IMR-90 (cell line): ENCODE results near the gene MUCL3. TPM values are rescaled to one million over a fixed set of nuclear protein-coding genes. Genes with fewer than 3 reads are reported as not detected.

ENCODE experiments used
- ATAC-seq: fragments of 200-7000 bp; cut with Tn5 transposase; 2 replicates; pipeline ENCODE4 v1.9.1; 2020; ENCODE audit warnings: low read depth, mild to moderate bottlenecking, moderate library complexity
- BruUV-seq: library from RNA; stranded (reverse); fragments of 400-500 nt; replicated peaks from 2 replicates; lab custom pipeline; 2021; lab: Mats Ljungman, UMichigan
- CTCF ChIA-PET: fragments of 300-600 bp; formaldehyde crosslinking; extraction: SDS; loops from one replicate; lab custom pipeline; 2021; ENCODE audit warnings: antibody characterized with exemption; lab: Yijun Ruan, JAX
- POLR2A ChIA-PET: fragments of 300-600 bp; sonication (Branson Sonifier 250); formaldehyde crosslinking; loops from one replicate; lab custom pipeline; 2022; ENCODE audit warnings: antibody characterized with exemption; ENCODE audit not compliant: unreplicated experiment; lab: Charles Lee
- DNase-seq: peaks from one replicate; pipeline ENCODE4 v3.0.0; 2013
- H2AFZ ChIP-seq: replicated peaks from 2 replicates; pipeline ENCODE3; 2013; ENCODE audit warnings: low read length, mild to moderate bottlenecking; ENCODE audit not compliant: poor library complexity
- H2AK5ac ChIP-seq: 2 replicates; pipeline ENCODE4 v1.6.1; 2013; ENCODE audit warnings: low read depth, low read length, inconsistent platforms
- H2AK9ac ChIP-seq: replicated peaks from 2 replicates; pipeline ENCODE3; 2013; ENCODE audit warnings: mild to moderate bottlenecking, low read depth, low read length, moderate library complexity; ENCODE audit not compliant: poor library complexity
- H2BK120ac ChIP-seq: 2 replicates; pipeline ENCODE4 v1.6.1; 2013; ENCODE audit warnings: low read depth, low read length, inconsistent platforms
- H2BK15ac ChIP-seq: 3 replicates; pipeline ENCODE4 v1.6.1; 2013; ENCODE audit warnings: low read depth, low read length, inconsistent platforms
- H2BK20ac ChIP-seq: 2 replicates; pipeline ENCODE4 v1.6.1; 2013; ENCODE audit warnings: low read depth, mild to moderate bottlenecking, inconsistent platforms, low read length, moderate library complexity
- H2BK5ac ChIP-seq: 2 replicates; pipeline ENCODE4 v1.6.1; 2013; ENCODE audit warnings: mild to moderate bottlenecking, low read depth, low read length, inconsistent platforms; ENCODE audit not compliant: poor library complexity, severe bottlenecking
- H3K14ac ChIP-seq: replicated peaks from 2 replicates; pipeline ENCODE4 v1.6.1; 2013; ENCODE audit warnings: low read depth, low read length, inconsistent platforms
- H3K18ac ChIP-seq: 2 replicates; pipeline ENCODE4 v1.6.1; 2013; ENCODE audit warnings: low read depth, low read length, control low read depth
- H3K23ac ChIP-seq: 2 replicates; pipeline ENCODE4 v1.6.1; 2013; ENCODE audit warnings: low read depth, low read length, inconsistent platforms
- H3K27ac ChIP-seq: 2 replicates; pipeline ENCODE4 v1.5.1; 2013; ENCODE audit warnings: mild to moderate bottlenecking, control low read depth, low read length; ENCODE audit not compliant: insufficient read depth
- H3K27me3 ChIP-seq: 2 replicates; pipeline ENCODE4 v1.6.1; 2013; ENCODE audit warnings: low read length; ENCODE audit not compliant: control insufficient read depth, insufficient read depth
- H3K36me3 ChIP-seq: 2 replicates; pipeline ENCODE4 v1.6.1; 2013; ENCODE audit warnings: low read length, mixed read lengths; ENCODE audit not compliant: control insufficient read depth, insufficient read depth
- H3K4ac ChIP-seq: 2 replicates; pipeline ENCODE4 v1.6.1; 2013; ENCODE audit warnings: low read depth, low read length, inconsistent platforms
- H3K4me1 ChIP-seq: 2 replicates; pipeline ENCODE4 v1.6.1; 2013; ENCODE audit warnings: low read length, mixed read lengths; ENCODE audit not compliant: control insufficient read depth, insufficient read depth
- H3K4me2 ChIP-seq: 2 replicates; pipeline ENCODE4 v1.6.1; 2013; ENCODE audit warnings: low read depth, mild to moderate bottlenecking, control low read depth, low read length, moderate library complexity
- H3K4me3 ChIP-seq: 2 replicates; pipeline ENCODE4 v1.5.1; 2013; ENCODE audit warnings: low read depth, mild to moderate bottlenecking, control low read depth, low read length, moderate library complexity; ENCODE audit not compliant: insufficient read depth
- H3K56ac ChIP-seq: 2 replicates; pipeline ENCODE4 v1.6.1; 2013; ENCODE audit warnings: low read length, inconsistent platforms; ENCODE audit not compliant: insufficient read depth; ENCODE audit errors: extremely low read depth
- H3K79me1 ChIP-seq, 2 experiments: 2 replicates each; pipeline ENCODE4 v1.6.1; 2013; ENCODE audit warnings: low read length in 2 of 2, inconsistent platforms in 1 of 2, low read depth in 1 of 2
- H3K9ac ChIP-seq: 2 replicates; pipeline ENCODE4 v1.6.1; 2013; ENCODE audit warnings: low read depth, low read length, control low read depth
- H3K9me1 ChIP-seq: 2 replicates; pipeline ENCODE4 v1.6.1; 2013; ENCODE audit warnings: low read length, inconsistent platforms; ENCODE audit not compliant: insufficient read depth
- H3K9me3 ChIP-seq: 2 replicates; pipeline ENCODE4 v1.6.1; 2013; ENCODE audit warnings: low read length; ENCODE audit not compliant: control insufficient read depth, insufficient read depth
- H4K20me1 ChIP-seq: 2 replicates; pipeline ENCODE4 v1.6.1; 2013; ENCODE audit warnings: low read length, inconsistent platforms; ENCODE audit not compliant: insufficient read depth
- H4K5ac ChIP-seq: 2 replicates; pipeline ENCODE4 v1.6.1; 2013; ENCODE audit warnings: mild to moderate bottlenecking, low read depth, low read length, control low read depth
- H4K8ac ChIP-seq, 2 experiments: 2 replicates each; pipeline ENCODE4 v1.6.1; 2013; ENCODE audit warnings: low read depth in 2 of 2, low read length in 2 of 2, control low read depth in 1 of 2, inconsistent platforms in 1 of 2
- H4K91ac ChIP-seq: 2 replicates; pipeline ENCODE4 v1.6.1; 2013; ENCODE audit warnings: low read depth, low read length, inconsistent platforms; ENCODE audit not compliant: insufficient read depth
- BHLHE40 ChIP-seq: fragments of 150-350 bp; IDR thresholded peaks from 2 replicates; pipeline ENCODE4 v1.6.1; 2016; ENCODE audit warnings: mild to moderate bottlenecking, low read depth, low read length
- POLR2A ChIP-seq: IDR thresholded peaks from 2 replicates; pipeline ENCODE4 v1.6.1; 2012; ENCODE audit warnings: mild to moderate bottlenecking, low read depth, low read length
- RCOR1 ChIP-seq: IDR thresholded peaks from 2 replicates; pipeline ENCODE4 v1.6.1; 2012; ENCODE audit warnings: mild to moderate bottlenecking, low read length, improper control_type of control experiment; ENCODE audit not compliant: insufficient replicate concordance
- RFX5 ChIP-seq: IDR thresholded peaks from 2 replicates; pipeline ENCODE4 v1.8.0; 2012; ENCODE audit warnings: low read depth, mild to moderate bottlenecking, low read length, moderate library complexity
- SMC3 ChIP-seq: fragments of 150-350 bp; IDR thresholded peaks from 2 replicates; pipeline ENCODE4 v1.6.1; 2016; ENCODE audit warnings: low read depth, mild to moderate bottlenecking, antibody characterized with exemption, low read length, moderate library complexity
- WGBS, 2 experiments: methylation state at CpG; one replicate each; pipeline versions ENCODE4 v1.1.5 to v1.1.7; 2013; ENCODE audit warnings: missing lambda C conversion rate in 2 of 2; ENCODE audit not compliant: insufficient read length in 1 of 2; ENCODE audit errors: extremely low coverage in 2 of 2; 5-methylcytosine and 5-hydroxymethylcytosine counted together
- dilution Hi-C: fragments of 300-500 bp; cut with HindIII; formaldehyde crosslinking; loops from one replicate; pipeline ENCODE4 v1.14.3; 2018; ENCODE audit warnings: low sequenced_read_pairs; ENCODE audit not compliant: unreplicated experiment
- in situ Hi-C: fragments of 300-500 bp; cut with MboI; formaldehyde crosslinking; loops from 3 replicates; pipeline ENCODE4 v1.14.3; 2019; ENCODE audit warnings: low sequenced_read_pairs, inconsistent platforms, mixed read lengths
- intact Hi-C: fragments of 100-400 bp; cut with micrococcal nuclease; formaldehyde crosslinking; loops from 2 replicates; pipeline ENCODE4 v1.10.0; 2022
- polyA plus RNA-seq, 3 experiments: library from polyadenylated mRNA; depleted of rRNA; stranded (reverse); fragments of >200 nt; gene quantifications; 2 replicates each; pipeline ENCODE4 v1.2.3, GENCODE V29; 2012; ENCODE audit warnings: low replicate concordance in 1 of 3
- total RNA-seq: library from RNA; depleted of rRNA; stranded (reverse); fragments of >200 nt; gene quantifications from 2 replicates; pipeline ENCODE4 v1.2.3, GENCODE V29; 2012

MUCL3 gene
- total and polyA plus RNA-seq, 2 of the 4 experiments (the other 2 are of a cell fraction): not detected

DNA sequence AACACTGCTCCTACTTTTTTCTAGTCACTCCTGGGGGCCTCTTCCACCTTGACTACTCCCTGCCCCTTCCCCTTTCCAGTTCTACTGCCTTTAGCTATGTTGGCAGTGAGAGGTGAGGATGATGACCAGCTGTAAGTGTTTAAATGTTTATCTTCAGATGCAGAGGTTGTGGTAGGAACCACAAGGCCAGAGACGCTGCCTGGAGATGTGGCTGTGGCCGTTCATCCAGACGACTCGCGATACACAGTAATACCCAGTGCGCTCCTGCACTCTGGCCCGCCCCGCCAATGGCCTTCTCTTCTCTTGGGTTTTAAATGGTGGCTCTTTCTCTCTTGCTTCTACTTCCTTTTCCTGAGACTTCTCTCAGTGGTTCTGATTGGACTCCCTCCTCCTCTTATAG lies 22.1 kb upstream of the MUCL3 start:
- Histone ChIP-seq H3K56ac (no peak overlapping the region), H4K5ac (no peak overlapping the region), H3K27ac (no peak overlapping the region), H2AK5ac (no peak overlapping the region), H2BK15ac (no peak overlapping the region), H3K9me1 (no peaks in the 10 kb centered on the region), H4K20me1 (no peaks in the 10 kb centered on the region), H3K36me3 (peaks cover 39% of the 10 kb centered on the region), H3K9me3 (no peaks in the 10 kb centered on the region), H2AFZ (no peak overlapping the region), H4K8ac (no peak overlapping the region), H3K79me1 (peaks cover 5 to 6% of the 10 kb centered on the region in 2 experiments; a peak in 1 of 4 replicates), H3K9ac (no peak overlapping the region), H3K27me3 (no peaks in the 10 kb centered on the region), H3K4me1 (peaks cover 10% of the 10 kb centered on the region), H2BK5ac (no peak overlapping the region), H4K91ac (no peak overlapping the region), H3K18ac (no peak overlapping the region), H3K23ac (no peak overlapping the region), H2AK9ac (no peak overlapping the region), H3K4me2 (no peak overlapping the region), H2BK20ac (no peak overlapping the region), H2BK120ac (no peak overlapping the region), H3K14ac (no peak overlapping the region), H3K4me3 (no peak overlapping the region), H3K4ac (no peak overlapping the region)
- intact Hi-C loops: loop anchor here (10.0 kb wide), 1 partner anchor 276 kb away; no protein-coding TSS in a partner anchor
- no peak for DNase-seq
- WGBS, 2 experiments: no CpG with 5 or more reads among the region's 8 CpGs
- in situ Hi-C loops: loop anchor here (5.0 kb wide), 1 partner anchor 159 kb away; no protein-coding TSS in a partner anchor
- ChIA-PET CTCF (interaction anchor here (1.1 to 3.1 kb wide), 2 partner anchors 152 to 161 kb away, joined by 5 to 12 read pairs; no protein-coding TSS in a partner anchor), POLR2A (interaction anchor here (0.5 kb wide), 1 partner anchor 12 kb away, joined by 5 read pairs; no protein-coding TSS in a partner anchor)
- no peak for TF ChIP-seq RFX5
- no peak for TF ChIP-seq BHLHE40
- no peak for TF ChIP-seq SMC3
- no peak for TF ChIP-seq RCOR1
- no peak for TF ChIP-seq POLR2A
- dilution Hi-C loops: no loop called here
- ATAC-seq: no peak
- no TSS peak for BruUV-seq
